NB4 (cell line): ENCODE data around the gene SLC35A4.

Experiments
- POLR2A ChIP-seq: IDR thresholded peaks from 2 replicates; pipeline ENCODE4 v1.6.1; 2011; ENCODE audit warnings: mild to moderate bottlenecking; ENCODE audit not compliant: insufficient read length; ENCODE audit errors: extremely low read depth
- TF ChIP-seq, protein P1 (sequence below): IDR thresholded peaks from one replicate; pipeline ENCODE4 v1.5.1; 2012; ENCODE audit warnings: low read depth, low read length

DNA sequence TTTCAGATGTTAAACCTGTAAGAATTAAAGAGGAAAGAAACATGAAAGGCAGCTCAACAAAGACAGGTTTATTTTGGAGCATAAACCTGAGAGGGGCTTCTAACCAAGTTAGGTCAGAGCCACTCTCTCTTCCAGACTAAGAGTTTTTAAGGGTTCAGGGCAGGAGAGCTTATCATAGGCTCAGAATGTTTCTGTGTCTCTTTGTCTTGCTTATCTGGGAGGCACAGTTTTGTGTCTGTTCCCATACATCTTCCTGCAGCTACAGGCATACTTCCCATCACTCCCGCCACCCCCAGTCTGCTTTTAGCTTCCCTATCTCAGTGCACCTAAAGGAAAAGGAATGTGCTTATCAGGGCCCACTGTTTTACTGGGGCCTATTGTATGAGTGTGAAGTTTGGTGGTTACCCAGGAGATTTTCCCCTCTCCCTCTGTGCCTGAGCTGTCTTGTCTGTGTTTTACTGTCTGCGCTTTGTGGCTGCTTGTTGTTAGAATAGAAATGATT, 46.4 kb downstream of the SLC35A4 start:
- TF ChIP-seq, protein P1, sequence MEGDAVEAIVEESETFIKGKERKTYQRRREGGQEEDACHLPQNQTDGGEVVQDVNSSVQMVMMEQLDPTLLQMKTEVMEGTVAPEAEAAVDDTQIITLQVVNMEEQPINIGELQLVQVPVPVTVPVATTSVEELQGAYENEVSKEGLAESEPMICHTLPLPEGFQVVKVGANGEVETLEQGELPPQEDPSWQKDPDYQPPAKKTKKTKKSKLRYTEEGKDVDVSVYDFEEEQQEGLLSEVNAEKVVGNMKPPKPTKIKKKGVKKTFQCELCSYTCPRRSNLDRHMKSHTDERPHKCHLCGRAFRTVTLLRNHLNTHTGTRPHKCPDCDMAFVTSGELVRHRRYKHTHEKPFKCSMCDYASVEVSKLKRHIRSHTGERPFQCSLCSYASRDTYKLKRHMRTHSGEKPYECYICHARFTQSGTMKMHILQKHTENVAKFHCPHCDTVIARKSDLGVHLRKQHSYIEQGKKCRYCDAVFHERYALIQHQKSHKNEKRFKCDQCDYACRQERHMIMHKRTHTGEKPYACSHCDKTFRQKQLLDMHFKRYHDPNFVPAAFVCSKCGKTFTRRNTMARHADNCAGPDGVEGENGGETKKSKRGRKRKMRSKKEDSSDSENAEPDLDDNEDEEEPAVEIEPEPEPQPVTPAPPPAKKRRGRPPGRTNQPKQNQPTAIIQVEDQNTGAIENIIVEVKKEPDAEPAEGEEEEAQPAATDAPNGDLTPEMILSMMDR: no peak
- no peak for TF ChIP-seq POLR2A
